HepG2 (cell line): Measurements from ENCODE around the gene WDR83. TPM values are rescaled to one million over a fixed set of nuclear protein-coding genes. Genes with fewer than 3 reads are reported as not detected.
A peak's percentile ranks its signal among the peaks of the same experiment; 100 is the strongest.

Source experiments
- BCL6 ChIP-seq: IDR thresholded peaks from 2 replicates; pipeline ENCODE4 v1.6.1; 2016; ENCODE audit warnings: missing genetic modification reagents, missing compliant biosample characterization
- DNMT1 ChIP-seq: sonication (generic); formaldehyde crosslinking; IDR thresholded peaks from 2 replicates; pipeline ENCODE4 v1.5.1; 2020; ENCODE audit warnings: mild to moderate bottlenecking, missing genetic modification reagents
- ETV6 ChIP-seq: sonication (generic); formaldehyde crosslinking; conservative IDR thresholded peaks from 2 replicates; pipeline ENCODE4 v1.4.0; 2020; ENCODE audit warnings: missing genetic modification reagents
- HES4 ChIP-seq: sonication (generic); formaldehyde crosslinking; IDR thresholded peaks from 2 replicates; pipeline ENCODE4 v1.9.0; 2021; ENCODE audit warnings: mild to moderate bottlenecking, missing genetic modification reagents, borderline replicate concordance
- HOXA7 ChIP-seq: sonication (generic); formaldehyde crosslinking; IDR thresholded peaks from 2 replicates; pipeline ENCODE4 v1.8.1; 2022; ENCODE audit warnings: mild to moderate bottlenecking, missing genetic modification reagents, moderate library complexity
- NFE2 ChIP-seq: sonication (generic); formaldehyde crosslinking; IDR thresholded peaks from 2 replicates; pipeline ENCODE4 v1.4.0; 2020; ENCODE audit warnings: missing genetic modification reagents
- RXRB ChIP-seq: IDR thresholded peaks from 2 replicates; pipeline ENCODE4 v1.6.1; 2016; ENCODE audit warnings: borderline replicate concordance, missing genetic modification reagents, missing compliant biosample characterization
- SIN3B ChIP-seq: fragments of 150-350 bp; IDR thresholded peaks from 2 replicates; pipeline ENCODE4 v1.6.1; 2014; ENCODE audit warnings: low read length
- THYN1 ChIP-seq: sonication (generic); formaldehyde crosslinking; IDR thresholded peaks from 2 replicates; pipeline ENCODE4 v1.8.1; 2023; ENCODE audit warnings: low read depth, mild to moderate bottlenecking, moderate library complexity, missing genetic modification reagents, borderline replicate concordance
- ZFP82 ChIP-seq: sonication (generic); formaldehyde crosslinking; IDR thresholded peaks from 2 replicates; pipeline ENCODE4 v1.5.1; 2020; ENCODE audit warnings: mild to moderate bottlenecking, missing genetic modification reagents, borderline replicate concordance
- ZKSCAN1 ChIP-seq: fragments of 150-350 bp; IDR thresholded peaks from 2 replicates; pipeline ENCODE4 v1.6.1; 2014; ENCODE audit warnings: low read length
- ZNF230 ChIP-seq: sonication (generic); formaldehyde crosslinking; IDR thresholded peaks from 2 replicates; pipeline ENCODE4 v1.4.0; 2020; ENCODE audit warnings: mild to moderate bottlenecking, missing genetic modification reagents
- ZNF33A ChIP-seq: sonication (generic); formaldehyde crosslinking; IDR thresholded peaks from 2 replicates; pipeline ENCODE4 v1.5.1; 2020; ENCODE audit warnings: missing genetic modification reagents, mild to moderate bottlenecking, moderate library complexity, borderline replicate concordance
- ZNF570 ChIP-seq: sonication (generic); formaldehyde crosslinking; IDR thresholded peaks from 2 replicates; pipeline ENCODE4 v1.4.0; 2020; ENCODE audit warnings: mild to moderate bottlenecking, missing genetic modification reagents, borderline replicate concordance
- ZNF619 ChIP-seq: sonication (generic); formaldehyde crosslinking; IDR thresholded peaks from 2 replicates; pipeline ENCODE4 v1.4.0; 2020; ENCODE audit warnings: mild to moderate bottlenecking, missing genetic modification reagents
- polyA plus RNA-seq, 8 experiments: library from polyadenylated mRNA; depleted of rRNA in 3 of 8; stranded (reverse) in 7 of 8; unstranded in 1 of 8; fragments of >200 nt; fragmentation: Illumina TruSeq in 4 of 8; extraction: Trizol in 4 of 8; gene quantifications; 2 replicates each; pipeline versions ENCODE4 v1.2.1 to v1.2.3, GENCODE V29; 2011 to 2016; ENCODE audit warnings: low read depth in 4 of 8, missing spikeins in 1 of 8, mixed read lengths in 1 of 8; ENCODE audit not compliant: insufficient read depth in 1 of 8
- total RNA-seq, 5 experiments: library from RNA; depleted of rRNA; stranded (reverse); fragments of >200 nt; fragmentation: Illumina TruSeq; extraction: Trizol; gene quantifications; 2 replicates each; pipeline ENCODE4 v1.2.3, GENCODE V29; 2016; ENCODE audit warnings: low read depth in 1 of 5
- TF ChIP-seq, protein P1 (sequence below): sonication (generic); formaldehyde crosslinking; IDR thresholded peaks from 2 replicates; pipeline ENCODE4 v1.4.0; 2020; ENCODE audit warnings: mild to moderate bottlenecking, missing genetic modification reagents
- TF ChIP-seq, protein P2 (sequence below): sonication (generic); formaldehyde crosslinking; IDR thresholded peaks from 2 replicates; pipeline ENCODE4 v1.5.1; 2020; ENCODE audit warnings: mild to moderate bottlenecking, missing genetic modification reagents, borderline replicate concordance
- TF ChIP-seq, protein P3 (sequence below): IDR thresholded peaks from 2 replicates; pipeline ENCODE4 v1.6.1; 2016; ENCODE audit warnings: low read depth

Gene WDR83
- total and polyA plus RNA-seq, 2 of the 13 experiments (the other 11 are each of a cell fraction or from before 2014, with no cell fraction given): 4.5 to 10.7 TPM

- no peak for TF ChIP-seq THYN1
- no peak for TF ChIP-seq ZKSCAN1
- TF ChIP-seq, protein P1, sequence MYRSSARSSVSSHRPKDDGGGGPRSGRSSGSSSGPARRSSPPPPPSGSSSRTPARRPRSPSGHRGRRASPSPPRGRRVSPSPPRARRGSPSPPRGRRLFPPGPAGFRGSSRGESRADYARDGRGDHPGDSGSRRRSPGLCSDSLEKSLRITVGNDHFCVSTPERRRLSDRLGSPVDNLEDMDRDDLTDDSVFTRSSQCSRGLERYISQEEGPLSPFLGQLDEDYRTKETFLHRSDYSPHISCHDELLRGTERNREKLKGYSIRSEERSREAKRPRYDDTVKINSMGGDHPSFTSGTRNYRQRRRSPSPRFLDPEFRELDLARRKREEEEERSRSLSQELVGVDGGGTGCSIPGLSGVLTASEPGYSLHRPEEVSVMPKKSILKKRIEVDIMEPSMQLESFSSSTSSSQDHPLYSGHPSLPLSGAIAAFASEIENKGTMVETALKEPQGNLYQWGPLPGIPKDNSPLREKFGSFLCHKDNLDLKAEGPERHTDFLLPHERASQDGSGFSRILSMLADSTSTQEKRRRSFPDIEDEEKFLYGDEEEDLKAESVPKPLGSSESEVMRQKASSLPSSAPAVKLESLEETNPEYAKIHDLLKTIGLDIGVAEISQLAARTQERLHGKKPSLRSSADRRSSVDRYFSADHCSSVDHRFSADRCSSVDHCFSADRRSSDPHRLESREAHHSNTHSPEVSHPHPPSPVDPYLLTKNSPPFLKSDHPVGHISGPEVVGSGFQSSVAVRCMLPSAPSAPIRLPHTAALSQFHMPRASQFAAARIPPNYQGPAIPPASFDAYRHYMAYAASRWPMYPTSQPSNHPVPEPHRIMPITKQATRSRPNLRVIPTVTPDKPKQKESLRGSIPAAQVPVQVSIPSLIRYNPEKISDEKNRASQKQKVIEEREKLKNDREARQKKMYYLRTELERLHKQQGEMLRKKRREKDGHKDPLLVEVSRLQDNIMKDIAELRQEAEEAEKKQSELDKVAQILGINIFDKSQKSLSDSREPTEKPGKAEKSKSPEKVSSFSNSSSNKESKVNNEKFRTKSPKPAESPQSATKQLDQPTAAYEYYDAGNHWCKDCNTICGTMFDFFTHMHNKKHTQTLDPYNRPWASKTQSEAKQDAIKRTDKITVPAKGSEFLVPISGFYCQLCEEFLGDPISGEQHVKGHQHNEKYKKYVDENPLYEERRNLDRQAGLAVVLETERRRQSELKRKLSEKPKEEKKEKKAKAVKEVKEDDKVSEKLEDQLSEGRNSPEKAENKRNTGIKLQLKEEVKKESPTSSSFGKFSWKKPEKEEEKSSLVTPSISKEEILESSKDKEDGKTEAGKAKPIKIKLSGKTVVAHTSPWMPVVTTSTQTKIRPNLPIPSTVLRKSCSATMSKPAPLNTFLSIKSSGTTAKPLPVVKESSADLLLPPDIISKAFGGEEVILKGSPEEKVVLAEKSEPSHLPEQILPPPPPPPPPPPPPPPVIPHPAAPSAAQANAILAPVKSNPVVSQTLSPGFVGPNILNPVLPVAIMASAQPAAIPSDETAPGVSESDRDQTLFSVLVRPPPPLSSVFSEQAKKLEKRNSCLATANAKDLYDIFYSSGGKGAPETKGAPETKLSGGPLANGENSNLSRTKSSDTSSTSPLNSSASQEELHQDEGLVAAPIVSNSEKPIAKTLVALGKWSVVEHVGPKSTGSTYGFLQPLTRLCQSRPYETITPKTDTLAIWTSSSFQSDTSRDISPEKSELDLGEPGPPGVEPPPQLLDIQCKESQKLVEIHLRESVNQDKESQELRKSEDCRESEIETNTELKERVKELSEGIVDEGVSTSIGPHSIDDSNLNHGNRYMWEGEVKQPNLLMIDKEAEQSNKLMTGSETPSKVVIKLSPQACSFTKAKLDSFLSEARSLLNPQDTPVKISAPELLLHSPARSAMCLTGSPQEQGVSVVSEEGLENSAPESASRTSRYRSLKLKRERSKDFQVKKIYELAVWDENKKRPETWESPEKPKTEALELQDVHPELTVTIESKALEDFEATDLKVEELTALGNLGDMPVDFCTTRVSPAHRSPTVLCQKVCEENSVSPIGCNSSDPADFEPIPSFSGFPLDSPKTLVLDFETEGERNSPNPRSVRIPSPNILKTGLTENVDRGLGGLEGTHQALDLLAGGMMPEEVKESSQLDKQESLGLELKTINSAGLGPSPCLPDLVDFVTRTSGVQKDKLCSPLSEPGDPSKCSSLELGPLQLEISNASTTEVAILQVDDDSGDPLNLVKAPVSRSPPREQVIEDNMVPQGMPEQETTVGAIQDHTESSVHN (CRISPR knock-in tag): no peak
- TF ChIP-seq ZNF33A (CRISPR knock-in tag): no peak
- TF ChIP-seq ZFP82: peak; percentile 68; the same call in 1 of the 2 replicates
- TF ChIP-seq, protein P2, sequence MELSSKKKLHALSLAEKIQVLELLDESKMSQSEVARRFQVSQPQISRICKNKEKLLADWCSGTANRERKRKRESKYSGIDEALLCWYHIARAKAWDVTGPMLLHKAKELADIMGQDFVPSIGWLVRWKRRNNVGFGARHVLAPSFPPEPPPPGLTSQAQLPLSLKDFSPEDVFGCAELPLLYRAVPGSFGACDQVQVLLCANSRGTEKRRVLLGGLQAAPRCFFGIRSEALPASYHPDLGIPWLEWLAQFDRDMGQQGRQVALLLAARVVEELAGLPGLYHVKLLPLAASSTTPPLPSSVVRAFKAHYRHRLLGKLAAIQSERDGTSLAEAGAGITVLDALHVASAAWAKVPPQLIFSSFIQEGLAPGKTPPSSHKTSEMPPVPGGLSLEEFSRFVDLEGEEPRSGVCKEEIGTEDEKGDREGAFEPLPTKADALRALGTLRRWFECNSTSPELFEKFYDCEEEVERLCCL (CRISPR knock-in tag): no peak
- no peak for TF ChIP-seq ZNF570 (CRISPR knock-in tag)
- TF ChIP-seq SIN3B: 0 out of 2 replicates have a peak, but pooled peaks have one; percentile 47
- TF ChIP-seq BCL6 (CRISPR knock-in tag): no peak; the same call in 1 of the 2 replicates
- no peak for TF ChIP-seq HOXA7 (CRISPR knock-in tag)
- TF ChIP-seq ETV6 (CRISPR knock-in tag): no peak
- no peak for TF ChIP-seq NFE2
- no peak for TF ChIP-seq HES4 (CRISPR knock-in tag)
- 0 out of 2 replicates have a peak, but pooled peaks have one; percentile 28 for TF ChIP-seq DNMT1 (CRISPR knock-in tag)
- TF ChIP-seq, protein P3, sequence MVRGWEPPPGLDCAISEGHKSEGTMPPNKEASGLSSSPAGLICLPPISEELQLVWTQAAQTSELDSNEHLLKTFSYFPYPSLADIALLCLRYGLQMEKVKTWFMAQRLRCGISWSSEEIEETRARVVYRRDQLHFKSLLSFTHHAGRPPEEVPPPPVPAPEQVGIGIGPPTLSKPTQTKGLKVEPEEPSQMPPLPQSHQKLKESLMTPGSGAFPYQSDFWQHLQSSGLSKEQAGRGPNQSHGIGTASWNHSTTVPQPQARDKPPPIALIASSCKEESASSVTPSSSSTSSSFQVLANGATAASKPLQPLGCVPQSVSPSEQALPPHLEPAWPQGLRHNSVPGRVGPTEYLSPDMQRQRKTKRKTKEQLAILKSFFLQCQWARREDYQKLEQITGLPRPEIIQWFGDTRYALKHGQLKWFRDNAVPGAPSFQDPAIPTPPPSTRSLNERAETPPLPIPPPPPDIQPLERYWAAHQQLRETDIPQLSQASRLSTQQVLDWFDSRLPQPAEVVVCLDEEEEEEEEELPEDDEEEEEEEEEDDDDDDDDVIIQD (CRISPR knock-in tag): no peak
- TF ChIP-seq ZNF619: no peak
- peak; percentile 25; the same call in 1 of the 2 replicates for TF ChIP-seq RXRB (CRISPR knock-in tag)
- TF ChIP-seq ZNF230 (CRISPR knock-in tag): peak; percentile 84; the same call in 1 of the 2 replicates
Observed at GRCh38 chr19:12681074-12681987, 14.7 kb downstream of the WDR83 start, which contains the start of gene DHPS (continued).
